ENCODE data around the gene GABARAP. TPM values are rescaled to one million over a fixed set of nuclear protein-coding genes. Genes with fewer than 3 reads are reported as not detected.

Gene GABARAP
- total and polyA plus RNA-seq, 2 of the 8 experiments (the other 6 are each of a cell fraction or from before 2014, with no cell fraction given), result 252 to 581 TPM

- Histone ChIP-seq H3K27ac (ENCODE audit: low read depth, low read length) (peak within 1 kb of the TSS; percentile 91), H3K56ac (replicated peaks; ENCODE audit: insufficient read length, low read depth, low read length) (peak within 1 kb of the TSS; percentile 61), H3K18ac (ENCODE audit: extremely low read depth, low read length) (peak within 1 kb of the TSS; percentile 94), H2AK5ac (ENCODE audit: low read depth, low read length) (peak within 1 kb of the TSS; percentile 99), H3K9ac (replicated peaks in 1 of 4; ENCODE audit: extremely low read depth in 1 of 4, low read depth in 3 of 4, low read length in 3 of 4) (peak within 1 kb of the TSS; percentile 94 to 98 (median 98)), H2BK20ac (ENCODE audit: low read length) (no peak within 1 kb of the TSS), H3K23ac (ENCODE audit: insufficient read length) (no peak within 1 kb of the TSS), H3K23me2 (ENCODE audit: low read depth, low read length) (peaks cover 13% of the 10 kb centered on the region), H2BK120ac (replicated peaks; ENCODE audit: low read depth, low read length) (no peak within 1 kb of the TSS), H2AFZ (ENCODE audit: low read length) (no peak within 1 kb of the TSS; the same call in 1 of the 2 replicates), H3K4me2 (ENCODE audit: insufficient read depth in 1 of 2, low read depth in 2 of 2, low read length in 2 of 2) (peak within 1 kb of the TSS; percentile 91 to 97), H3K14ac (ENCODE audit: insufficient read length) (peak within 1 kb of the TSS; percentile 73), H3K27me3 (replicated peaks in 1 of 4; ENCODE audit: control insufficient read depth in 3 of 4, extremely low read depth in 1 of 4, insufficient read depth in 3 of 4, low read length in 3 of 4) (no peaks in the 10 kb centered on the region), H3K79me1 (ENCODE audit: low read depth, low read length) (peaks cover 9% of the 10 kb centered on the region), H3K4me1 (replicated peaks in 1 of 4; ENCODE audit: control insufficient read depth in 3 of 4, insufficient read depth in 4 of 4, low read length in 3 of 4) (peaks cover 5 to 15% (median 7%) of the 10 kb centered on the region in 4 experiments; a peak in 6 of 7 replicates), H4K8ac (ENCODE audit: extremely low read depth, insufficient read depth, low read length) (peak within 1 kb of the TSS; percentile 98), H2BK12ac (ENCODE audit: low read depth, low read length) (peak within 1 kb of the TSS; percentile 98), H3K9me3 (ENCODE audit: insufficient read depth in 2 of 2, low read depth in 1 of 2, low read length in 1 of 2) (no peaks in the 10 kb centered on the region), H4K5ac (ENCODE audit: insufficient read length, low read depth, low read length) (peak within 1 kb of the TSS; percentile 75), H2BK5ac (ENCODE audit: low read depth, low read length) (peak within 1 kb of the TSS; percentile 98), H3K4ac (replicated peaks; ENCODE audit: insufficient read length, low read depth, low read length) (peak within 1 kb of the TSS; percentile 96), H4K20me1 (replicated peaks in 1 of 2; ENCODE audit: control insufficient read depth in 1 of 2, insufficient read depth in 2 of 2, low read length in 2 of 2) (peaks cover 6 to 11% of the 10 kb centered on the region in 2 experiments), H3K79me2 (ENCODE audit: control insufficient read depth in 1 of 2, insufficient read depth in 2 of 2, low read length in 2 of 2) (peaks cover 0 to 31% of the 10 kb centered on the region in 2 experiments; a peak in 2 of 4 replicates), H2BK15ac (ENCODE audit: low read length) (peak within 1 kb of the TSS; percentile 20; the same call in 1 of the 2 replicates), H3K36me3 (ENCODE audit: control insufficient read depth in 2 of 4, insufficient read depth in 4 of 4, low read length in 3 of 4) (peaks cover 0 to 25% (median 12%) of the 10 kb centered on the region in 4 experiments; a peak in 5 of 8 replicates), H3K4me3 (ENCODE audit: extremely low read depth in 1 of 4, insufficient read depth in 2 of 4, low read depth in 3 of 4, low read length in 4 of 4) (peak within 1 kb of the TSS; percentile 93 to 98 (median 96)), H4K91ac (replicated peaks; ENCODE audit: insufficient read length, low read length) (peak within 1 kb of the TSS; percentile 95)
- 2% methylated on average over 36 of the region's 64 CpGs; no CpG with 5 or more reads in 1 of the 2 experiments for whole genome bisulfite sequencing, 2 experiments (ENCODE audit: extremely low coverage in 1 of 2, insufficient coverage in 1 of 2, insufficient read length in 1 of 2, insufficient replicate concordance in 2 of 2, low coverage in 1 of 2, low lambda C conversion rate in 2 of 2, missing lambda C conversion rate in 1 of 2)
- DNase-seq (ENCODE audit: low read depth in 1 of 2, low spot score in 2 of 2) (peak; percentile 90 to 94), FAIRE-seq (no peak)
- ChIA-PET CTCF (ENCODE audit: partially characterized antibody) (interaction anchor here (1.0 to 1.5 kb wide), 4 partner anchors 11 to 49 kb away, joined by 3 to 4 read pairs (median 4); partner anchors contain the start of genes CTDNEP1 and SLC2A4), POLR2A (ENCODE audit: partially characterized antibody) (interaction anchor here (0.6 to 13.7 kb wide), 27 partner anchors 8 to 298 kb away, joined by 3 to 159 read pairs (median 6); partner anchors contain the start of genes ACADVL, CTDNEP1, DLG4 and DVL2)
- no peak for TF ChIP-seq TEAD4 (IDR thresholded peaks at IDR 0.05; ENCODE audit: low read depth, low read length)
- 0 out of 2 replicates have a peak, but pooled peaks have one; percentile 69 for TF ChIP-seq ATF2 (IDR thresholded peaks at IDR 0.05; ENCODE audit: low read length)
- no peak for TF ChIP-seq SUZ12 (IDR thresholded peaks at IDR 0.05; ENCODE audit: low read length)
- TF ChIP-seq CBX5 (IDR thresholded peaks at IDR 0.05; ENCODE audit: low read depth, low read length), result no peak
- TF ChIP-seq, protein P1, sequence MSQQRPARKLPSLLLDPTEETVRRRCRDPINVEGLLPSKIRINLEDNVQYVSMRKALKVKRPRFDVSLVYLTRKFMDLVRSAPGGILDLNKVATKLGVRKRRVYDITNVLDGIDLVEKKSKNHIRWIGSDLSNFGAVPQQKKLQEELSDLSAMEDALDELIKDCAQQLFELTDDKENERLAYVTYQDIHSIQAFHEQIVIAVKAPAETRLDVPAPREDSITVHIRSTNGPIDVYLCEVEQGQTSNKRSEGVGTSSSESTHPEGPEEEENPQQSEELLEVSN (IDR thresholded peaks at IDR 0.05), result no peak
- 0 out of 2 replicates have a peak, but pooled peaks have one; percentile 9 for TF ChIP-seq YY1 (IDR thresholded peaks at IDR 0.05; ENCODE audit: low read depth, low read length)
- no peak for TF ChIP-seq CHD2 (IDR thresholded peaks at IDR 0.05; ENCODE audit: low read length)
- TF ChIP-seq EZH2 (IDR thresholded peaks at IDR 0.05; ENCODE audit: low read depth, low read length, severe bottlenecking), result no peak
- no peak for TF ChIP-seq BCL11A (IDR thresholded peaks at IDR 0.05; ENCODE audit: low read depth in 2 of 2, low read length in 2 of 2)
These were observed 20.1 kb upstream of the GABARAP start, which contains the start of gene CLDN7 for GRCh38 chr17:7262192-7262934. TSS of gene CLDN7 (minus strand) at chr17:7262478. CDS start at chr17:7262043, 435 bp downstream.
